Tibial artery (tissue), 4 donors: ENCODE measurements around the gene XPOT.

ENCODE experiments used
- DNase-seq, 2 donors: peaks; one replicate each; pipeline ENCODE4 v3.0.0-alpha.2; 2019
- H3K27ac ChIP-seq, 2 donors: fragments of 200-600 bp; sonication (generic) in 1 of 2; 1 replicate in 1 of 2; 2 replicates in 1 of 2; pipeline ENCODE4 v1.5.1; 2018 to 2019; ENCODE audit warnings: mild to moderate bottlenecking in 1 of 2
- H3K27me3 ChIP-seq, 2 donors: fragments of 200-600 bp; sonication (generic) in 1 of 2; one replicate each; pipeline versions ENCODE4 v1.5.1 to v1.6.0; 2016 to 2019
- H3K36me3 ChIP-seq, 3 donors: fragments of 200-600 bp; sonication (generic) in 2 of 3; one replicate each; pipeline ENCODE4 v1.5.1; 2016 to 2019; ENCODE audit warnings: mild to moderate bottlenecking in 2 of 3
- H3K4me1 ChIP-seq, 4 donors: fragments of 200-600 bp; sonication (generic) in 2 of 4; 1 replicate in 3 of 4; 2 replicates in 1 of 4; pipeline ENCODE4 v1.5.1; 2016 to 2019
- H3K4me3 ChIP-seq, 2 donors: fragments of 200-600 bp; sonication (generic) in 1 of 2; 1 replicate in 1 of 2; 2 replicates in 1 of 2; pipeline ENCODE4 v1.5.1; 2018 to 2019; ENCODE audit warnings: mild to moderate bottlenecking in 2 of 2
- H3K9me3 ChIP-seq, 3 donors: fragments of 200-600 bp; sonication (generic) in 1 of 3; one replicate each; pipeline ENCODE4 v1.5.1; 2016 to 2019
- intact Hi-C: fragments of 100-400 bp; cut with DNase I; formaldehyde crosslinking; loops from one replicate; pipeline ENCODE4 v1.15.0; 2023; ENCODE audit warnings: low total_unique reads
- TF ChIP-seq, protein P1 (sequence below), 2 experiments: fragments of 200-600 bp in 1 of 2; fragments of 450-650 bp in 1 of 2; IDR thresholded peaks; one replicate each; pipeline ENCODE4 v1.5.1; 2017 to 2019; ENCODE audit warnings: antibody characterized with exemption in 2 of 2, mild to moderate bottlenecking in 1 of 2, moderate library complexity in 1 of 2

Gene XPOT

DNA sequence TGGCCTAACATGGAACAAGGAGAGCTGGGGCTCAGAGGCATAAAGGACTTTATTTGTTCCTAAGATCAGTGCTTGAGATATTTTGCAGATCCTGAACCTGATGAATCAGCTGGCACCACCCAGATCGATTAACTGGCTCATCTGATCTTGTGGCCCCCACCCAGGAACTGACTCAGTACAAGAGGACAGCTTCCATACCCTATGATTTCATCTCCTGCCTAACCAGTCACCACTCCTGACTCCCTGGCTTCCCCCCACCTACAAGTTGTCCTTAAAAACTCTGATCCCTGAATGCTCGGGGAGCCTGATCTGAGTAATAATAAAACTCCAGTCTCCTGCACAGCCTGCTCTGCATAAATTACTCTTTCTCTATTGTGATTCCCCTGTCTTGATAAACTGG lies 18.7 kb upstream of the XPOT start:
- intact Hi-C loops = loop anchor here (10.0 kb wide), 1 partner anchor 541 kb away; the partner anchor contains the start of gene SRGAP1
- peaks cover 0 to 14% of the 10 kb centered on the region in 2 donors for H3K27me3 ChIP-seq

DNA sequence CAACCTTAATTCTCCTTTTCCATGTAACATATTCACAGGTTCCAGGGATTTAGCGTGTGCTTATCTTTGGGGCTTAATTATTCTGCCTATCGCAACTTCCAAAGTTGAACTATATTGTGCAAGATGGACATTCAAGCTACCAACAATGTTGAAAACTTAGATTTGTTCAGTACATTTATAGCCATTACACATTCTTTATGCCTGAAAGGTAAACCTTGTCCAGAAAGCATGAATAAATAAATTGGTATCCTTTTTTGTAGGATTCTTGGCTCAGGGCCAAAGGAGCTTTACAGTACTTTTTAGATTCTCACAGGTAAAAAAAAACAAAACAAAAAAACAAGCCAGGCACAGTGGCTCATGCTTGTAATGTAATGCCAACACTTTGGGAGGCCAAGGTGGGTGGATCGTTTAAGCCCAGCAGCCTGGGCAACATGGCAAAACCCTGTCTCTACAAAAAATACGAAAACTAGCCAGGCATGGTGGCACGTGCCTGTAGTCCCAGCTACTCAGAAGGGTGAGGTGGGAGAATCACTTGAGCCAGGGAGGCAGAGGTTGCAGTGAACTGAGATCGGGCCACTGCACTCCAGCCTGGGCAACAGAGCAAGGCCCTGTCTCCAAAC lies 16.9 kb upstream of the XPOT start:
- TF ChIP-seq, protein P1, sequence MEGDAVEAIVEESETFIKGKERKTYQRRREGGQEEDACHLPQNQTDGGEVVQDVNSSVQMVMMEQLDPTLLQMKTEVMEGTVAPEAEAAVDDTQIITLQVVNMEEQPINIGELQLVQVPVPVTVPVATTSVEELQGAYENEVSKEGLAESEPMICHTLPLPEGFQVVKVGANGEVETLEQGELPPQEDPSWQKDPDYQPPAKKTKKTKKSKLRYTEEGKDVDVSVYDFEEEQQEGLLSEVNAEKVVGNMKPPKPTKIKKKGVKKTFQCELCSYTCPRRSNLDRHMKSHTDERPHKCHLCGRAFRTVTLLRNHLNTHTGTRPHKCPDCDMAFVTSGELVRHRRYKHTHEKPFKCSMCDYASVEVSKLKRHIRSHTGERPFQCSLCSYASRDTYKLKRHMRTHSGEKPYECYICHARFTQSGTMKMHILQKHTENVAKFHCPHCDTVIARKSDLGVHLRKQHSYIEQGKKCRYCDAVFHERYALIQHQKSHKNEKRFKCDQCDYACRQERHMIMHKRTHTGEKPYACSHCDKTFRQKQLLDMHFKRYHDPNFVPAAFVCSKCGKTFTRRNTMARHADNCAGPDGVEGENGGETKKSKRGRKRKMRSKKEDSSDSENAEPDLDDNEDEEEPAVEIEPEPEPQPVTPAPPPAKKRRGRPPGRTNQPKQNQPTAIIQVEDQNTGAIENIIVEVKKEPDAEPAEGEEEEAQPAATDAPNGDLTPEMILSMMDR (IDR thresholded peaks at IDR 0.05) = no peak
- H3K27me3 ChIP-seq = peaks cover 0 to 29% of the 10 kb centered on the region in 2 donors
- H3K4me1 ChIP-seq = peaks cover 0 to 8% (median 3%) of the 10 kb centered on the region in 4 donors
- H3K36me3 ChIP-seq = no peaks in the 10 kb centered on the region
- intact Hi-C loops = loop anchor here (10.0 kb wide), 1 partner anchor 543 kb away; the partner anchor contains the start of gene SRGAP1
- no peak for DNase-seq
- no peak overlapping the region for H3K4me3 ChIP-seq
- no peak overlapping the region for H3K27ac ChIP-seq
- H3K9me3 ChIP-seq = no peaks in the 10 kb centered on the region

More for the DNA sequence above, 18.7 kb upstream of the XPOT start:
- peaks cover 0 to 4% (median 4%) of the 10 kb centered on the region in 3 donors for H3K9me3 ChIP-seq
- H3K27ac ChIP-seq = no peak overlapping the region
- peaks cover 0 to 5% (median 1%) of the 10 kb centered on the region in 4 donors for H3K4me1 ChIP-seq
- no peaks in the 10 kb centered on the region for H3K36me3 ChIP-seq
- no peak overlapping the region for H3K4me3 ChIP-seq
- TF ChIP-seq, protein P1 (IDR thresholded peaks at IDR 0.05) = no peak
- DNase-seq = no peak

DNA sequence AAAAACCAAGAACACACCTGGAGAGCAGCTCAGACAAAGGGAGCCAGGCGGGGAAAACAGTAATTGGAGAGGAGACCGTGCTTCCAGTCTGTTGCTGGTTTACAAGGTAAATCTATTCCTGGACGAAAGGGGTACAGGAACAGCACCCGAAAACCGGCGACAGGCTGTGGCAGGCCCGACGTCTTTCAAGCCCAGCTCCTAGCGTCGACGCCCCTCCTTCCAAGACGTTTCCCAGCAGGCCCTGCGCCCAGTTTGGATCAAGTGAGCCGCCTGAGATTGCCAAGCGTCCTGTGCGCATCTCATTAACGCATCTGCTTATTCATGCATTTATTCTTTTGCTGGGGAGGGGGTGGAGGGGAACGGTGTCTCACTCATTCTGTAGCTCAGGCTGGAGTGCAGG lies 15.0 kb upstream of the XPOT start:
- Histone ChIP-seq H3K4me3 (no peak overlapping the region), H3K27ac (no peak overlapping the region), H3K27me3 (peaks cover 0 to 33% of the 10 kb centered on the region in 2 donors), H3K4me1 (peaks cover 0 to 8% (median 3%) of the 10 kb centered on the region in 4 donors), H3K9me3 (no peaks in the 10 kb centered on the region), H3K36me3 (no peaks in the 10 kb centered on the region)
- intact Hi-C loops = loop anchor here (10.0 kb wide), 1 partner anchor 544 kb away; the partner anchor contains the start of gene SRGAP1
- no peak for DNase-seq
- TF ChIP-seq, protein P1 (IDR thresholded peaks at IDR 0.05) = no peak

DNA sequence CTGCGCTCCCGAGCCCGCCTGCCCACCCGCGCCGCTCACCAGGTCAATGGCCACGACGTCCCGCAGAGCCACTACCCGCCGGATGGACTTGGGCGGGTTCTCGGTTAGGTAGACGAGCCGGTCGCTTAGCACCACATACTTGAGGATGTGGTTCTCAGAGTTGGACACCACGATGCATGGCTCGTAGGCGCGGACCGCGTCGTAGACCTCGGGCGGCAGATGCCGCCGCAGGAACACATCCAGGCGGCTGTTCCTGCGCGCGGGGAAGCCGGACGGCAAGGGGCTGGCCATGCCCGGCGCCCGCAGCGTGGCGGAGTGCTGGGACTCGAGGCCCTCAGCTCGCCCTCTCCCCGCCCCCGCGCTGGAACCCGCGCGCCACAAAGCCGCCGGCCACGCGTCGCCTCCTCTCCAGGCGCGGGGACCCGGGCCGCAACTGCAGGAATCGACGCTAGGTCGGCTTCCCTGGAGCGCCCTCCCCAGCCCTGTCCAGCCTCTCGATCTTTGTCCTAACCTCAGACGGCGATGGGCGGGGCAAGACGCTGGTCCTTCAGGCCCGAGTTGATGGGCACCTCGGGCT lies 13.8 kb upstream of the XPOT start, which contains the start of gene C12orf56:
Gene C12orf56, minus strand, starts transcription at position 484 of the 577 bp plus-strand sequence. Its CDS starts 193 bp downstream, at position 291.
- H3K27me3 ChIP-seq = peaks cover 0 to 33% of the 10 kb centered on the region in 2 donors
- peaks cover 0 to 8% (median 3%) of the 10 kb centered on the region in 4 donors for H3K4me1 ChIP-seq
- no peak within 1 kb of the TSS for H3K27ac ChIP-seq
- H3K36me3 ChIP-seq = no peaks in the 10 kb centered on the region
- no peaks in the 10 kb centered on the region for H3K9me3 ChIP-seq
- TF ChIP-seq, protein P1 (IDR thresholded peaks at IDR 0.05) = no peak
- intact Hi-C loops = loop anchor here (10.0 kb wide), 1 partner anchor 166 kb away; the partner anchor contains the start of gene KICS2
- peak within 1 kb of the TSS; percentile 24 to 49 for H3K4me3 ChIP-seq
- no peak for DNase-seq

DNA sequence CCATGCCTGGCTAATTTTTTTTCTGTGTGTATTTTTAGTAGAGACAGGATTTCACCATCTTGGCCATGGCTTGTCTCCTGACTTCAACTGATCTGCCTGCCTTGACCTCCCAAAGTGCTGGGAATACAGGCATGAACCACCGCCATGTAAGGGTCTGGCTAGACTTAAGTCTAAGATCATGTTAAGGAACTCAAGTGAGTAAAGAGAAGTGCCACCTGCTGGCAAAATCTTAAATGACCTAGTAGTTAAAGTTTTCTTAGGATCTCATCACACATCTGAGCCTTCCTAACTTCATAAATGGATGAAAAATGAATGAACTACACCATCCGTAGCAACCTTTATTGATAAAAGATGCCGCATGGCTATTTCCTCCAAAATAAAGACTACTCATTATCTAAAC lies 12.0 kb upstream of the XPOT start:
- Histone ChIP-seq H3K27me3 (peaks cover 0 to 33% of the 10 kb centered on the region in 2 donors), H3K9me3 (no peaks in the 10 kb centered on the region), H3K27ac (no peak overlapping the region), H3K4me3 (no peak overlapping the region), H3K36me3 (no peaks in the 10 kb centered on the region), H3K4me1 (peaks cover 0 to 8% (median 3%) of the 10 kb centered on the region in 4 donors)
- no peak for DNase-seq
- intact Hi-C loops = loop anchor here (10.0 kb wide), 1 partner anchor 167 kb away; the partner anchor contains the start of gene KICS2
- TF ChIP-seq, protein P1 (IDR thresholded peaks at IDR 0.05) = no peak
